HCT116 (cell line): Measurements from ENCODE around the gene XPNPEP3.

ENCODE experiments used
- CEBPB ChIP-seq: IDR thresholded peaks from 2 replicates; pipeline ENCODE4 v1.6.1; 2012; ENCODE audit warnings: low read depth
- CTCF ChIP-seq, 3 experiments: fragments of 200-600 bp in 1 of 3; sonication (generic) in 1 of 3; IDR thresholded peaks in 2 of 3; conservative IDR thresholded peaks in 1 of 3; 2 replicates each; pipeline ENCODE4 v1.5.1; 2012 to 2017; ENCODE audit warnings: low read depth in 2 of 3, low read length in 2 of 3, antibody characterized with exemption in 1 of 3, borderline replicate concordance in 1 of 3, control low read depth in 1 of 3, mild to moderate bottlenecking in 1 of 3, mixed read lengths in 1 of 3, mixed run types in 1 of 3, moderate library complexity in 1 of 3; ENCODE audit not compliant: insufficient read depth in 1 of 3
- ELF1 ChIP-seq: IDR thresholded peaks from 2 replicates; pipeline ENCODE4 v1.6.1; 2012; ENCODE audit warnings: low read depth, borderline replicate concordance
- EZH2 ChIP-seq: fragments of 200-600 bp; sonication (generic); IDR thresholded peaks from 2 replicates; pipeline ENCODE4 v1.6.1; 2017; ENCODE audit warnings: antibody characterized with exemption, mixed run types
- EZH2phosphoT487 ChIP-seq: fragments of 200-600 bp; IDR thresholded peaks from 2 replicates; pipeline ENCODE4 v1.6.1; 2018; ENCODE audit warnings: antibody characterized with exemption, borderline replicate concordance
- JUND ChIP-seq: IDR thresholded peaks from 2 replicates; pipeline ENCODE4 v1.6.1; 2012
- POLR2A ChIP-seq: IDR thresholded peaks from 2 replicates; pipeline ENCODE4 v1.7.0; 2011; ENCODE audit warnings: borderline replicate concordance; ENCODE audit not compliant: insufficient read depth, insufficient read length; ENCODE audit errors: extremely low read depth
- POLR2AphosphoS5 ChIP-seq: IDR thresholded peaks from 2 replicates; pipeline ENCODE4 v1.6.1; 2011; ENCODE audit warnings: mild to moderate bottlenecking, low read depth, low read length, moderate library complexity
- SIN3A ChIP-seq: IDR thresholded peaks from 2 replicates; pipeline ENCODE4 v1.6.1; 2012; ENCODE audit warnings: low read depth
- YY1 ChIP-seq: IDR thresholded peaks from 2 replicates; pipeline ENCODE4 v1.6.1; 2011; ENCODE audit warnings: low read length, low read depth, moderate library complexity, mild to moderate bottlenecking; ENCODE audit not compliant: insufficient replicate concordance; ENCODE audit errors: extremely low read depth
- TF ChIP-seq, protein P1 (sequence below): IDR thresholded peaks from 2 replicates; pipeline ENCODE4 v1.6.1; 2012; ENCODE audit warnings: low read depth
- TF ChIP-seq, protein P2 (sequence below): IDR thresholded peaks from 2 replicates; pipeline ENCODE4 v1.6.1; 2011; ENCODE audit warnings: mild to moderate bottlenecking, low read length, moderate library complexity; ENCODE audit not compliant: insufficient replicate concordance; ENCODE audit errors: extremely low read depth

- TF ChIP-seq POLR2AphosphoS5 (no peak), YY1 (no peak), CTCF (IDR thresholded peaks at IDR 0.05 in 2 of 3, conservative IDR thresholded peaks at IDR 0.05 in 1 of 3; ENCODE audit: borderline replicate concordance in 1 of 3, insufficient read depth in 1 of 3, low read depth in 2 of 3, low read length in 2 of 3) (no peak), POLR2A (no peak), SIN3A (no peak), CEBPB (no peak), EZH2 (no peak), ELF1 (no peak), JUND (no peak), EZH2phosphoT487 (no peak)
- TF ChIP-seq, protein P1, sequence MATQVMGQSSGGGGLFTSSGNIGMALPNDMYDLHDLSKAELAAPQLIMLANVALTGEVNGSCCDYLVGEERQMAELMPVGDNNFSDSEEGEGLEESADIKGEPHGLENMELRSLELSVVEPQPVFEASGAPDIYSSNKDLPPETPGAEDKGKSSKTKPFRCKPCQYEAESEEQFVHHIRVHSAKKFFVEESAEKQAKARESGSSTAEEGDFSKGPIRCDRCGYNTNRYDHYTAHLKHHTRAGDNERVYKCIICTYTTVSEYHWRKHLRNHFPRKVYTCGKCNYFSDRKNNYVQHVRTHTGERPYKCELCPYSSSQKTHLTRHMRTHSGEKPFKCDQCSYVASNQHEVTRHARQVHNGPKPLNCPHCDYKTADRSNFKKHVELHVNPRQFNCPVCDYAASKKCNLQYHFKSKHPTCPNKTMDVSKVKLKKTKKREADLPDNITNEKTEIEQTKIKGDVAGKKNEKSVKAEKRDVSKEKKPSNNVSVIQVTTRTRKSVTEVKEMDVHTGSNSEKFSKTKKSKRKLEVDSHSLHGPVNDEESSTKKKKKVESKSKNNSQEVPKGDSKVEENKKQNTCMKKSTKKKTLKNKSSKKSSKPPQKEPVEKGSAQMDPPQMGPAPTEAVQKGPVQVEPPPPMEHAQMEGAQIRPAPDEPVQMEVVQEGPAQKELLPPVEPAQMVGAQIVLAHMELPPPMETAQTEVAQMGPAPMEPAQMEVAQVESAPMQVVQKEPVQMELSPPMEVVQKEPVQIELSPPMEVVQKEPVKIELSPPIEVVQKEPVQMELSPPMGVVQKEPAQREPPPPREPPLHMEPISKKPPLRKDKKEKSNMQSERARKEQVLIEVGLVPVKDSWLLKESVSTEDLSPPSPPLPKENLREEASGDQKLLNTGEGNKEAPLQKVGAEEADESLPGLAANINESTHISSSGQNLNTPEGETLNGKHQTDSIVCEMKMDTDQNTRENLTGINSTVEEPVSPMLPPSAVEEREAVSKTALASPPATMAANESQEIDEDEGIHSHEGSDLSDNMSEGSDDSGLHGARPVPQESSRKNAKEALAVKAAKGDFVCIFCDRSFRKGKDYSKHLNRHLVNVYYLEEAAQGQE, result no peak
- TF ChIP-seq, protein P2, sequence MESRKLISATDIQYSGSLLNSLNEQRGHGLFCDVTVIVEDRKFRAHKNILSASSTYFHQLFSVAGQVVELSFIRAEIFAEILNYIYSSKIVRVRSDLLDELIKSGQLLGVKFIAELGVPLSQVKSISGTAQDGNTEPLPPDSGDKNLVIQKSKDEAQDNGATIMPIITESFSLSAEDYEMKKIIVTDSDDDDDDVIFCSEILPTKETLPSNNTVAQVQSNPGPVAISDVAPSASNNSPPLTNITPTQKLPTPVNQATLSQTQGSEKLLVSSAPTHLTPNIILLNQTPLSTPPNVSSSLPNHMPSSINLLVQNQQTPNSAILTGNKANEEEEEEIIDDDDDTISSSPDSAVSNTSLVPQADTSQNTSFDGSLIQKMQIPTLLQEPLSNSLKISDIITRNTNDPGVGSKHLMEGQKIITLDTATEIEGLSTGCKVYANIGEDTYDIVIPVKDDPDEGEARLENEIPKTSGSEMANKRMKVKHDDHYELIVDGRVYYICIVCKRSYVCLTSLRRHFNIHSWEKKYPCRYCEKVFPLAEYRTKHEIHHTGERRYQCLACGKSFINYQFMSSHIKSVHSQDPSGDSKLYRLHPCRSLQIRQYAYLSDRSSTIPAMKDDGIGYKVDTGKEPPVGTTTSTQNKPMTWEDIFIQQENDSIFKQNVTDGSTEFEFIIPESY, result no peak
Measured at GRCh38 chr22:40967111-40967760, 110.3 kb downstream of the XPNPEP3 start.
